Large intestine (tissue), 3 donors: ENCODE data around the gene BRD1. TPM values are rescaled to one million over a fixed set of nuclear protein-coding genes. Genes with fewer than 3 reads are reported as not detected.
"Not testable (repeated sequence)": the region's sequence is repeated elsewhere in the genome, so short reads cannot be mapped to it uniquely, and the experiment has no call there.

Experiments used
- DNase-seq, 2 donors: peaks; one replicate each; pipeline versions ENCODE4 v3.0.0 to v3.0.0-alpha.2; 2013
- H3K27ac ChIP-seq: one replicate; pipeline ENCODE4 v1.5.1; 2013; ENCODE audit warnings: low read length
- H3K27me3 ChIP-seq: 2 replicates; pipeline ENCODE4 v1.6.1; 2013; ENCODE audit warnings: low read length; ENCODE audit not compliant: control insufficient read depth, insufficient read depth
- H3K36me3 ChIP-seq: 2 replicates; pipeline ENCODE4 v1.6.1; 2013; ENCODE audit warnings: low read length; ENCODE audit not compliant: control insufficient read depth, insufficient read depth
- H3K4me1 ChIP-seq: one replicate; pipeline ENCODE4 v1.6.1; 2013; ENCODE audit warnings: low read length; ENCODE audit not compliant: control insufficient read depth, insufficient read depth
- H3K4me3 ChIP-seq: one replicate; pipeline ENCODE4 v1.5.1; 2013; ENCODE audit warnings: low read length
- H3K9me3 ChIP-seq: one replicate; pipeline ENCODE4 v1.6.1; 2013; ENCODE audit warnings: mild to moderate bottlenecking, low read depth, low read length, moderate library complexity; ENCODE audit not compliant: control insufficient read depth
- WGBS: methylation state at CpG from one replicate; pipeline ENCODE4 v1.1.5; 2013; ENCODE audit warnings: low lambda C conversion rate; ENCODE audit not compliant: insufficient coverage; 5-methylcytosine and 5-hydroxymethylcytosine counted together
- polyA plus RNA-seq: library from polyadenylated mRNA; unstranded; fragments of 120-200 nt; gene quantifications from one replicate; pipeline ENCODE4 v1.2.1, GENCODE V29; 2013

BRD1 gene
- polyA plus RNA-seq, 1 donor: 36.8 TPM

GRCh38 chr22:49825436-49825835 lies 2.2 kb downstream of the BRD1 start:
- H3K4me1 ChIP-seq: peaks cover 21% of the 10 kb centered on the region
- no peak overlapping the region for H3K27ac ChIP-seq
- peaks cover 16% of the 10 kb centered on the region for H3K9me3 ChIP-seq
- H3K4me3 ChIP-seq: no peak overlapping the region
- WGBS: no CpG with 5 or more reads among the region's 10 CpGs
- H3K36me3 ChIP-seq: peaks cover 43% of the 10 kb centered on the region
- DNase-seq: no peak
- no peaks in the 10 kb centered on the region for H3K27me3 ChIP-seq

- no CpG with 5 or more reads among the region's 12 CpGs for WGBS
- no peak for DNase-seq
- Histone ChIP-seq H3K9me3 (peaks cover 16% of the 10 kb centered on the region), H3K27ac (no peak overlapping the region), H3K4me3 (no peak overlapping the region), H3K4me1 (peaks cover 21% of the 10 kb centered on the region), H3K27me3 (no peaks in the 10 kb centered on the region), H3K36me3 (peaks cover 48% of the 10 kb centered on the region)
Measured at GRCh38 chr22:49824936-49825335, 2.7 kb downstream of the BRD1 start.

DNA sequence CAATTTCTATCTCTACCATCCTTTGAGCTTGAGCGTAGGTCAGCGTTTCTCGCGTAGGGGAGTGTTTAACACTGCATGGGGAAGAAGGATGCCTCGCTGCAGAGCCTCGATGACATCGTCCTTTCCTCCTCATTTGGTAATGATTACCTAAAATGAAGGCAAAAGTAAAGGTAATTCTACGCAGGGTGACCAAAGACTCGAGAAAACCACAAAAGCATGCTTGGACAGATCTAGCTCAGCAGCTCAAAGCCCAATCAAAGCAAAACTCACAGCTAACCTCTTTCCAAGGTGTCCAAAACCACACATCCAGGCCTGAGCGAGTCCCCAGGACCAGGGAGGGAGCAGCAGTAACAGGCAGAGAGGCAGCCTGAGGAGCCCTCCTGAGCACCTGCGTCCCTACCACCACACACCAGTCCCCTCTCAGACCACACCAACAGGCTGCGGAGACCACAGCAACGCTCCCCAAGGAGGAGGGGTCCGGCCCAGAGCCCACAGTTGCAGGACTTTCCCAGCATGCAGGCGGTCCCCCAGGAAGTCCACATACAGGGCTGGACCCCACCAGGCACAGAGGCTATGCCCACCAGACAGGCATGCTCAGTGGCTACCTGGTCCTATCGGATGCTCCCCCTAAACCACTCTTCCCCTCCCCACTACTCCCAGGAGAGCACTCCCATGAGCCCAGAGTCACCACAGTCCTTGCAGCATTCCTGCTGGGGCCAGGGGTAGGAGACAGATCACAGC lies 3.3 kb downstream of the BRD1 start:
- DNase-seq: no peak
- H3K27ac ChIP-seq: no peak overlapping the region
- peaks cover 49% of the 10 kb centered on the region for H3K36me3 ChIP-seq
- peaks cover 16% of the 10 kb centered on the region for H3K9me3 ChIP-seq
- H3K4me3 ChIP-seq: no peak overlapping the region
- H3K4me1 ChIP-seq: peaks cover 21% of the 10 kb centered on the region
- H3K27me3 ChIP-seq: no peaks in the 10 kb centered on the region
- WGBS: no CpG with 5 or more reads among the region's 16 CpGs

DNA sequence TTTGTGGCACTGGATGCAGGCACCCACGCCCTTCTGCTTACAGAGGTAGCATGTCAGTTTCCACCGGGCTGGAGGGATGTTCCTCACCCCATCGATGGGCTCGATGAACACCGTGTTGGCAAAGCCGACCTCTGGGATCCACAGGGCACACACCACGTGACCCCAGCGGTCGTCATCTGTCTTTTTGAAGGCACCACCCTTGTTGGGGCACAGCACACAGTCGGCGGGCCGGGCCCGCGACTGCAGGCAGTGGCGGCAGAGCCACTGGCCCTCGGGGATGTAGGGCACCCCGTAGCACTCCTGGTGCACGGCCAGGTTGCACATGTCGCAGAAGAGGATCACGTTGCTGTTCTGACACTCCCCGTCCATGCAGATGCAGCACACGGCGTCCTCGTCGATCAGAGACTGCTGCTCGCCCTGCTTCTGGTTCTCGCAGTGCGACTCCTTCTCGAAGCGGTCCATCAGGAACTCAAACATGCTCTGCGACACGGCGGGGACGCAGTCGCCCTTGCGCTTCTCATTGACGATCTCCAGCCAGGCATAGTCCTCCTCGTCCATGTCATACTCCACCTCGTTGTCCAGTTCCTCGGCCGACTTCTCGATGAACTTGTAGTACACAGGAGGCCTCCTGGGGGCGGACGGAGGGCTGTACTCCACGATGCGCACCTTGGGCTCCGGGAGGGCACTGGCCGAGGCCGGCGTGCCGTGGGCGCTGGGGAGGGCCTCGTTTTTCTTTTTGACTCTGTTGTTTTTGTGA lies 4.2 kb downstream of the BRD1 start:
- H3K4me1 ChIP-seq: peaks cover 21% of the 10 kb centered on the region
- no peak overlapping the region for H3K4me3 ChIP-seq
- WGBS: 93% methylated on average over 3 of the region's 53 CpGs
- H3K27me3 ChIP-seq: no peaks in the 10 kb centered on the region
- H3K36me3 ChIP-seq: peaks cover 52% of the 10 kb centered on the region
- H3K9me3 ChIP-seq: peaks cover 11% of the 10 kb centered on the region
- no peak for DNase-seq
- H3K27ac ChIP-seq: no peak overlapping the region

DNA sequence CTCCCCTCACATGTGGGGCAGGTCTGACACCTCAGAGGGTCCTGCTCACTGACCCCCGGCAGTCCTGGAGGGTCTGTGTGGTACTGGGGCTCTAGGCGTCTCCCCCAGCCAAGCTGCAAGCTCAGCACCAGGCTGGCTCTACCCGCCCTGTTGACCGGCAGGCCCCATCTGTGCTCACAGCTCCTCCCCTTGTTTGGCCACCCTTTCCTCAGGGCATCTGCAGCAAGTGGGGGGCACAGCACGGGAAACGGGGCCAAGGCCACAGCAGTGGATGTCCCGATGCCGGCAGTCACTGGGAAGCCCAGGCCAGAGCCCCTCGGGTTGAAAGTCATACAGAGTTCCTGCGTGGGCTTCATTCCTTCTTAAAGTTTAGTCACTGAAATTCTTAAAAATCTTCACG lies 5.9 kb downstream of the BRD1 start:
- not testable (repeated sequence) for H3K4me3 ChIP-seq, DNase-seq, H3K9me3 ChIP-seq, H3K27ac ChIP-seq, H3K27me3 ChIP-seq
- Histone ChIP-seq H3K36me3 (peaks cover 69% of the 10 kb centered on the region), H3K4me1 (peaks cover 19% of the 10 kb centered on the region)
- WGBS: no CpG with 5 or more reads among the region's 11 CpGs

DNA sequence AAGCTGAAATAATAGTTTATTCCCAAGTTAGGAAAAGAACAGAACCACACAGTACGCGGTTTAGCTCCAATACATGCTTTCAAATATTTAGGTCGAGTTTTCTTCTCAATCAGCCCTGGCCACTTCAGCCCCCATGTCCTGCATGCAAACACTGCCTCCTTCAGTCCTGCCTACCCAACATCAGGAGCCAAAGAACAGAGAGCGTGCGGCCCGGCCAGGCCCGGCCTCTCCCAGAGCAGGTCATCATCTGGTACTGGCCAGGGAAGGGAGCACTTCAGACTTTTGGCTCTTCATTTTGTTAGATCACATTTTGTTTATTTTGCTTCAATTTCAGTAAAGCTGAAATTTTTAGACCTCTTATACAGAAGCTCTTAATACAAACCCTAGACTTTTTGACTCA lies 6.7 kb downstream of the BRD1 start:
- Histone ChIP-seq H3K9me3 (peaks cover 8% of the 10 kb centered on the region), H3K27ac (no peak overlapping the region), H3K36me3 (peaks cover 77% of the 10 kb centered on the region), H3K4me1 (peaks cover 17% of the 10 kb centered on the region), H3K4me3 (no peak overlapping the region), H3K27me3 (no peaks in the 10 kb centered on the region)
- WGBS: no CpG with 5 or more reads among the region's 7 CpGs
- no peak for DNase-seq

DNA sequence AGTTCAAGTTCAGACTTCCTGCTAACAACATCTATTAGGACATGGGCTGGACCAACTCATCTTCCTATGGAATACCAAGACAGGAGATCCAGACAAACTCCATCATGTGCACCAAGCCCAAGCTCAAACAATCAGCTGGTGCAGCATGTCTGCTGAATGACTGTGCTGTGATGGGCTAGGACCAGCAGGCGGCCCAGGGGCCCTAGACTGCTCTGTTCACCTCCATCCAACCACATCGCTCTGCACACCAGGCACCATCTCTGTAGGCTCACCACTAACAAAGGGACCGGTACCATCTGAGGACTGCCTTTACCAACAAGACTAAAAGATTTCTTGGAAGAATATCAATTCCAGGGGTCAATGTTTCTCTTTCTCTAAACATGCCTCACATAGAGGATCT lies 10.3 kb downstream of the BRD1 start:
- no peak overlapping the region for H3K27ac ChIP-seq
- no peak for DNase-seq

GRCh38 chr22:49815641-49816091 lies 12.0 kb downstream of the BRD1 start:
- Histone ChIP-seq H3K27ac (no peak overlapping the region), H3K9me3 (no peaks in the 10 kb centered on the region), H3K27me3 (no peaks in the 10 kb centered on the region), H3K36me3 (peaks cover 60% of the 10 kb centered on the region), H3K4me1 (no peaks in the 10 kb centered on the region), H3K4me3 (no peak overlapping the region)
- no peak for DNase-seq
- no CpG with 5 or more reads among the region's 15 CpGs for WGBS

More for the DNA sequence above, 10.3 kb downstream of the BRD1 start:
- no peaks in the 10 kb centered on the region for H3K4me1 ChIP-seq
- WGBS: no CpG with 5 or more reads among the region's 3 CpGs
- H3K4me3 ChIP-seq: no peak overlapping the region
- H3K27me3 ChIP-seq: no peaks in the 10 kb centered on the region
- no peaks in the 10 kb centered on the region for H3K9me3 ChIP-seq
- peaks cover 69% of the 10 kb centered on the region for H3K36me3 ChIP-seq

DNA sequence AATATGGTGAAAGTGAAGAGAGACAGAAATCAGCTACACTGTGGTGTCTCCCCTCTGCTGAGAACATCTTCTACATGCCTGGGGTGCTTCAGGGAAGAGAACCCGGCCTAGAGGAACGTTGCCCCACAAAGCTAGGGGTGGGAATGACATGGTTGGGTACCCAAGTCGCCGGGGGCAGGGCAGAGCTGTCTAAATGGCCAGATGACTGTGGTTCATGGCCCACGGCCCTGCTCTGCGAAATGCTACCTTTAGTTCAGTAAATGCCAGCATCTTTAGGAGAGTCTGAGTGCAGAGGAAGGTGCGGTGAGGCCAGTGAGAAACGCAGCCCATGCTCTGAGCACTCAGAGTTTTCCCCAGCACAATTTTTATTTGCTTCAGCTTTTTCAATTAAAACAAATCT lies 12.8 kb downstream of the BRD1 start:
- 100% methylated on average over 1 of the region's 8 CpGs for WGBS
- Histone ChIP-seq H3K4me3 (no peak overlapping the region), H3K4me1 (no peaks in the 10 kb centered on the region), H3K9me3 (no peaks in the 10 kb centered on the region), H3K36me3 (peaks cover 52% of the 10 kb centered on the region), H3K27me3 (no peaks in the 10 kb centered on the region), H3K27ac (no peak overlapping the region)
- no peak for DNase-seq

DNA sequence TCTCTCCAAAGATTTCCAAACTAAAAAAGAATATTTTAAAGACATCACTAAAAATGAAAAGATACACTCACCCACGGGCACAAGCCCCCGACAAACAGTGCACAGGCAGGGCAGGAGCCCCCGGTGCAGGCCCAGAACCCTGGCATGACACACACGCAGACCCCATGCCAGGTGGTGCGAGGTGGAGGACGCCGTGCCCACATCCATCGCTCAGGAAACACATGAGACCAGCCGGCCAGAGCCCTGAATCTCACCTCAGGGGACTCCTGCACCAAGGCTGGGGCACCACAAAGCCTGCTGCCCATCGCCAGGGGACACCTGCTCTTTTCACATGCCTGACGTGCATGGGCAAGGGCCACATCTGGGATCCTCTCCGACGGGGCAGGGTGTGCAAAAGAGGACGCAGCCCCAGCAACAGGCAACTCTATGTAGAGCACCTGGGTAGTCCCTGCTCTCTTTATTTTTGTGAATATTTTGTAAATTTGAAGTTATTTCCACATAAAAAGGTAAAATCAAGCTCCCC lies 13.4 kb downstream of the BRD1 start:
- no peak overlapping the region for H3K4me3 ChIP-seq
- no peak for DNase-seq
- H3K27me3 ChIP-seq: no peaks in the 10 kb centered on the region
- H3K9me3 ChIP-seq: no peaks in the 10 kb centered on the region
- no CpG with 5 or more reads among the region's 14 CpGs for WGBS
- H3K27ac ChIP-seq: no peak overlapping the region
- peaks cover 50% of the 10 kb centered on the region for H3K36me3 ChIP-seq
- no peaks in the 10 kb centered on the region for H3K4me1 ChIP-seq
